Peyer's patch (tissue), 4 donors: ENCODE results near the gene MOB1B.

Experiments
- POLR2A ChIP-seq, 2 donors: fragments of 450-650 bp; IDR thresholded peaks; one replicate each; pipeline ENCODE4 v1.5.1; 2017; ENCODE audit warnings: antibody characterized with exemption in 2 of 2, mild to moderate bottlenecking in 2 of 2, moderate library complexity in 2 of 2
- TF ChIP-seq, protein P1 (sequence below), 6 experiments: fragments of 450-650 bp in 4 of 6; fragments of 200-600 bp in 2 of 6; sonication (generic) in 1 of 6; IDR thresholded peaks; one replicate each; pipeline ENCODE4 v1.5.1; 2017 to 2019; ENCODE audit warnings: antibody characterized with exemption in 6 of 6, mild to moderate bottlenecking in 3 of 6, moderate library complexity in 1 of 6

DNA sequence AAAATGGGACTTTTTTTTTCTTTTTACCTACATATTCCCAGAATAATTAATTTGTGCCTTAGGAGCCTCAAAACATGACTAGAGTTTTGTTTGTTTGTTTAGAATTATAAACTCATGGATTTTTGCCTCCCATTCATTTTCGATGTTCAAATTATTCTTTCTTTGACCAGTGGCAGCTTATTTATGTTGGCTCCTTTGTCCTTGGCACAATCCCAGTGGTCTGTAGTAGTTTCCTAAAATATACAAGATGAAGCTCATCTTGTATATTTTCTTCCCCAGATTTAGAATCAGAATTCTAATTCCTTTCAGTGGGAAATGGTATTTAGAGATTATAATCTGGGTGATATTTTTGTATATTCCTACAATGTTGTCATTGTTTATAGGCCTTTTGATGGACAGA lies 118.4 kb downstream of the MOB1B start:
- TF ChIP-seq, protein P1, sequence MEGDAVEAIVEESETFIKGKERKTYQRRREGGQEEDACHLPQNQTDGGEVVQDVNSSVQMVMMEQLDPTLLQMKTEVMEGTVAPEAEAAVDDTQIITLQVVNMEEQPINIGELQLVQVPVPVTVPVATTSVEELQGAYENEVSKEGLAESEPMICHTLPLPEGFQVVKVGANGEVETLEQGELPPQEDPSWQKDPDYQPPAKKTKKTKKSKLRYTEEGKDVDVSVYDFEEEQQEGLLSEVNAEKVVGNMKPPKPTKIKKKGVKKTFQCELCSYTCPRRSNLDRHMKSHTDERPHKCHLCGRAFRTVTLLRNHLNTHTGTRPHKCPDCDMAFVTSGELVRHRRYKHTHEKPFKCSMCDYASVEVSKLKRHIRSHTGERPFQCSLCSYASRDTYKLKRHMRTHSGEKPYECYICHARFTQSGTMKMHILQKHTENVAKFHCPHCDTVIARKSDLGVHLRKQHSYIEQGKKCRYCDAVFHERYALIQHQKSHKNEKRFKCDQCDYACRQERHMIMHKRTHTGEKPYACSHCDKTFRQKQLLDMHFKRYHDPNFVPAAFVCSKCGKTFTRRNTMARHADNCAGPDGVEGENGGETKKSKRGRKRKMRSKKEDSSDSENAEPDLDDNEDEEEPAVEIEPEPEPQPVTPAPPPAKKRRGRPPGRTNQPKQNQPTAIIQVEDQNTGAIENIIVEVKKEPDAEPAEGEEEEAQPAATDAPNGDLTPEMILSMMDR (IDR thresholded peaks at IDR 0.05), result no peak
- TF ChIP-seq POLR2A (IDR thresholded peaks at IDR 0.05), result no peak
